ENCODE data around the gene SFXN1.

Gene SFXN1

GRCh38 chr5:175573493-175574269, 95.3 kb downstream of the SFXN1 start:
- H3K27me3 ChIP-seq, result peaks cover 21% of the 10 kb centered on the region
- TF ChIP-seq, protein P1, sequence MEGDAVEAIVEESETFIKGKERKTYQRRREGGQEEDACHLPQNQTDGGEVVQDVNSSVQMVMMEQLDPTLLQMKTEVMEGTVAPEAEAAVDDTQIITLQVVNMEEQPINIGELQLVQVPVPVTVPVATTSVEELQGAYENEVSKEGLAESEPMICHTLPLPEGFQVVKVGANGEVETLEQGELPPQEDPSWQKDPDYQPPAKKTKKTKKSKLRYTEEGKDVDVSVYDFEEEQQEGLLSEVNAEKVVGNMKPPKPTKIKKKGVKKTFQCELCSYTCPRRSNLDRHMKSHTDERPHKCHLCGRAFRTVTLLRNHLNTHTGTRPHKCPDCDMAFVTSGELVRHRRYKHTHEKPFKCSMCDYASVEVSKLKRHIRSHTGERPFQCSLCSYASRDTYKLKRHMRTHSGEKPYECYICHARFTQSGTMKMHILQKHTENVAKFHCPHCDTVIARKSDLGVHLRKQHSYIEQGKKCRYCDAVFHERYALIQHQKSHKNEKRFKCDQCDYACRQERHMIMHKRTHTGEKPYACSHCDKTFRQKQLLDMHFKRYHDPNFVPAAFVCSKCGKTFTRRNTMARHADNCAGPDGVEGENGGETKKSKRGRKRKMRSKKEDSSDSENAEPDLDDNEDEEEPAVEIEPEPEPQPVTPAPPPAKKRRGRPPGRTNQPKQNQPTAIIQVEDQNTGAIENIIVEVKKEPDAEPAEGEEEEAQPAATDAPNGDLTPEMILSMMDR (IDR thresholded peaks at IDR 0.05), result no peak
- H3K27ac ChIP-seq, result no peak overlapping the region
- no peaks in the 10 kb centered on the region for H3K36me3 ChIP-seq
- H3K4me1 ChIP-seq (ENCODE audit: control insufficient read depth in 1 of 2, insufficient read depth in 1 of 2, low read depth in 1 of 2, low read length in 1 of 2), result no peaks in the 10 kb centered on the region
- H3K4me3 ChIP-seq (ENCODE audit: low read depth in 1 of 2, low read length in 1 of 2), result no peak overlapping the region
- no peaks in the 10 kb centered on the region for H3K9me3 ChIP-seq

DNA sequence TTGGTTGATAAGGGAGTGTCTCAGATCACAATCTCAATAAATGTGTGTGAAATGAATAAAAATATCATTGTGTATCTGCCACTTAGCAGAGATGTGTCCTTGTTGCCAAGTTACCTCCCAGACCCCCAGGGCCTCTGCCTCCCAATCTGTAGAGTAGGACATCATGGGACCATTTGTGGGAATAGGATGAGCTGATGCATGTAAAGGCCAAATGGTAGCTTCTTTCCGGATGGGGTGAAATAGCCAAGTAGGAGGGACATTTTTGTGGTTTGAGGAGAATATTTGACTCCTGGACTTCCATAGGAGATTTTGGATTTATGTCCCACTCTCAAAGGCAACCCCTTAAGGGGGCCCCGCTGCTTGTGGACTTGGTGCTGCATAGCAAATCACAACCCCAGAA, 96.9 kb downstream of the SFXN1 start:
- no peaks in the 10 kb centered on the region for H3K36me3 ChIP-seq
- H3K27ac ChIP-seq, result no peak overlapping the region
- TF ChIP-seq, protein P1 (IDR thresholded peaks at IDR 0.05), result no peak
- H3K4me3 ChIP-seq (ENCODE audit: low read depth in 1 of 2, low read length in 1 of 2), result no peak overlapping the region
- no peaks in the 10 kb centered on the region for H3K4me1 ChIP-seq (ENCODE audit: control insufficient read depth in 1 of 2, insufficient read depth in 1 of 2, low read depth in 1 of 2, low read length in 1 of 2)
- peaks cover 21% of the 10 kb centered on the region for H3K27me3 ChIP-seq
- H3K9me3 ChIP-seq, result no peaks in the 10 kb centered on the region

DNA sequence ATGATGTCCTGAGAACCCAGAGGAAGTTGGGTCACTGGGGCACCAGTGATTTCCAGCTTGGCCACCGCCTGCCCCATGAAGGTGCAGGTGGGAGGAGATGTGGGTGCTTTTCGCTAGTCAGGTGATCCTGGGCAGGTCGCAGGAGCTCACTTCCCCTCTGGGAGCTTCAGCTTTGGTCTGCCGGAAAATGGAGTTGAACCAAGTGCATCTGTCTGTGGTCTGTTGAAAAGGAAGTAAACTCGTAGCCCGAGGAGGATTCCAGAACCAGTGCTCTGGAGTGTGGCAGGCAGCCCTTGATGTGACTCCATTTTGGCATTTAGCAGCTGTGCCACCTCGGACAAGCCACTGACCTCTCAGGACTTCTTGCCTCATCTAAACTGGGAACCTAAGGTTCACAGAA, 97.7 kb downstream of the SFXN1 start:
- H3K4me3 ChIP-seq (ENCODE audit: low read depth in 1 of 2, low read length in 1 of 2), result no peak overlapping the region
- H3K9me3 ChIP-seq, result no peaks in the 10 kb centered on the region
- peaks cover 21% of the 10 kb centered on the region for H3K27me3 ChIP-seq
- no peaks in the 10 kb centered on the region for H3K36me3 ChIP-seq
- no peaks in the 10 kb centered on the region for H3K4me1 ChIP-seq (ENCODE audit: control insufficient read depth in 1 of 2, insufficient read depth in 1 of 2, low read depth in 1 of 2, low read length in 1 of 2)
- TF ChIP-seq, protein P1 (IDR thresholded peaks at IDR 0.05), result no peak
- H3K27ac ChIP-seq, result no peak overlapping the region

DNA sequence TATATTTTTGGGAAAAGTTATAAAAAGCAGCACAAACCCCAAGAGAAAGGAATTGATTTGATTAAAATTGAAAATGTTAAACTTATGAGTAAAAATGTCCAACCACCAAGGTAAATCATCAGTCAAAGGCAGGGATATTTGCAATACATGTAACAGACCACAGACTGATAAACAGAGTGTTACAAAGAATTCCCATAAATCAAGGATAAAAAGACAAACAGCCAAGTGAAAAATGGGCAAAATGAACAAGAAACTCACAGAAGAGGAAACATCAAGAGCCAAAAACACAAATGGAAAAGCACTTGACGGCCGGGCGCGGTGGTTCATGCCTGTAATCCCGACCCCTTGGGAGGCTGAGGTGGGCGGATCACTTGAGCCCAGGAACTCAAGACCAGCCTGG, 98.2 kb downstream of the SFXN1 start:
- H3K27ac ChIP-seq, result no peak overlapping the region
- TF ChIP-seq, protein P1 (IDR thresholded peaks at IDR 0.05), result no peak
- no peaks in the 10 kb centered on the region for H3K36me3 ChIP-seq
- no peak overlapping the region for H3K4me3 ChIP-seq (ENCODE audit: low read depth in 1 of 2, low read length in 1 of 2)
- H3K4me1 ChIP-seq (ENCODE audit: control insufficient read depth in 1 of 2, insufficient read depth in 1 of 2, low read depth in 1 of 2, low read length in 1 of 2), result no peaks in the 10 kb centered on the region
- H3K27me3 ChIP-seq, result peaks cover 21% of the 10 kb centered on the region
- no peaks in the 10 kb centered on the region for H3K9me3 ChIP-seq

Data from neutrophil (primary cell).